Measurements from ENCODE around the gene WDR88. TPM values are rescaled to one million over a fixed set of nuclear protein-coding genes. Genes with fewer than 3 reads are reported as not detected.
"Not testable (repeated sequence)": the region's sequence is repeated elsewhere in the genome, so short reads cannot be mapped to it uniquely, and the experiment has no call there.

The WDR88 gene
- 1 to 10 TPM in 4 of 5 donors, under 1 TPM in 1; 0.94 to 1.7 (median 1.3) TPM for polyA plus RNA-seq (ENCODE audit: insufficient read depth in 1 of 5, insufficient read length in 5 of 5, low replicate concordance in 1 of 5)
- long read RNA-seq, donor 1 = 0 reads
- long read RNA-seq, donor 2 = 0 reads
- long read RNA-seq, donor 3, partial matches to known transcripts = 7 of 7 reads
- long read RNA-seq, donor 3, other reads (novel, unspliced or antisense) = 0 of 7 reads
- long read RNA-seq, donor 4 = 0 reads
- long read RNA-seq, donor 5 = 0 reads
- long read RNA-seq, donor 6 = 0 reads
- long read RNA-seq, donor 7 = 0 reads
- long read RNA-seq, donor 8 = 0 reads

DNA sequence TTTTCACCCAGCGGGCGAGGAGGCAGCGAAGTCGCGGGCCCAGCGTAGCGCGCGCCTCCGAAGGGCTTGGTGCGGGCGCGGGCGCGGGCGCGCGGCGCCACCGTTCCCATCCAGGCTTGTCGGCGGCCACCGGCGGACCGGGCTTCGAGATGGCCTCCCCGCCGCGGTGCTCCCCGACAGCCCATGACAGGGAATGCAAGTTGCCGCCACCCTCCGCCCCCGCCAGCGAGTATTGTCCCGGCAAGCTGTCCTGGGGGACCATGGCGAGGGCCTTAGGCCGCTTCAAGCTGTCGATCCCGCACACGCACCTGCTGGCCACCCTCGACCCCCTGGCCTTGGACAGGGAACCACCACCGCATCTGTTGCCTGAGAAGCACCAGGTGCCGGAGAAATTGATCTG is at the start of gene WDR88:
Gene WDR88, plus strand, starts transcription at position 94 of the 400 bp plus-strand sequence. Its CDS starts 56 bp downstream, at position 150.
- no peak for DNase-seq

DNA sequence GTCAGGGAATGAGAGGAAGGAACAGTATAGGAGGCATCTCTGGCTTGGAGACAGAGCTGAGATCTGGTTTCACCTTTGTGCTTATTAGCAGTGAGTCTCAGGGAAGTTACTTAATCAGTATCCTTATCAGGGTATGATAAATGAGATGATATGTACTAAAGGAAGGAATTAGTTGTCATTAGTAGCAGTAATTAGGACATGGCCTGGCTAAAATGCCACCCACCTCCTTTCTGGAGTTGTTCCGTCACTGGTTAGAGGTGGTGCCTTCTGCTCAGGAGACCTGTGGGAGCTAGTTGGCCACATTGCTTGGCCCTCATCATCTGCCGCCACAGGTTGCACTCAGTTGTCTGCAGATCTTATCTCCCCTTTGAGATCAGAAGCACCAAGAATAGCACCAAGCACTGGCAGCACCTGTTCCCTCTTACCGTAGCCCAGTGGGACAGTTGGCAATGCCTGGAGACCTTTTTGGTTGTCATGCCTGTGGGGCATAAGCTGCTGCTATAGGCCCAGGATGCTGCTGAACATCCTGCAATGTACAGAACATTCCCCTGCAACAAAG is 46.3 kb upstream of the WDR88 start:
- no peak for DNase-seq

- DNase-seq = no peak
Measured at GRCh38 chr19:33086955-33087354, 45.0 kb upstream of the WDR88 start.

GRCh38 chr19:33089010-33089409 is 42.9 kb upstream of the WDR88 start:
- DNase-seq = no peak

DNA sequence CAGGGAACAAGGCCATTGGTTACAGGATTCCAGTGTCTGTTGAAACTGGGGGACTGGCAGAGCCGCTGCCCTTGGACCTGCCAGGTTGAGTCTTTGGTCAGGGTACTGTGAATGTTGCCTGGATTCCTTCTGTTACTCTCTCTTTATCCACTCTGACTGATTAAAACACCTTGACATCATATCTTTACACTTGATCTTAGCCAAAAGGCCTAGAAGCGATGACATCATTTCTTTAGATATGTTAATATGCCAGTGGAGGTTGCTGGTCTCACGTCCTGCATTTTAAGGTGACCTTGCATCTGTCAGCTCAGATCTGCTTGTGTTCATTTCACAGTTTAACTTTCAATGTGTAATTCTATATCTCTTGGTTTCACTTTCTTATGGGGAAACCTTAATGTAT is 41.7 kb upstream of the WDR88 start:
- DNase-seq = no peak

GRCh38 chr19:33093420-33094210 is 38.3 kb upstream of the WDR88 start:
- DNase-seq = no peak

GRCh38 chr19:33094436-33095067 is 37.4 kb upstream of the WDR88 start:
- no peak for DNase-seq

DNA sequence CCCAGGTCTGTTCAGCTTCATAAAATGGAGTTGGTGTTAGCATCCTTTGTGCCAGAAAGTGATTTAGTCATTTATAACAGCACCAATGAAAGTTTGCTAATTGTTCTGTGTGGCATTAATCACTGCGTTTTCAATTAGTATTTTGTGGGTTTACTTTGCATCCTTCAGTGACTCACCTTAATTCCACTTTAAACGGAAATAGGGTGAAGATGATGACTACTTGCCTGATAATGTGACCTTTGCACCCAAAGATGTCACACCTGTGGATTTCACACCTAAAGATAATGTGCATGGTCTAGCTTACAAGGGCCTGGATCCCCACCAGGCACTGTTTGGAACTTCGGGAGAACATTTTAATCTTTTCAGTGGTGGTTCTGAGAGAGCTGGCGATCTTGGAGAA is 35.9 kb upstream of the WDR88 start:
- no peak for DNase-seq

DNA sequence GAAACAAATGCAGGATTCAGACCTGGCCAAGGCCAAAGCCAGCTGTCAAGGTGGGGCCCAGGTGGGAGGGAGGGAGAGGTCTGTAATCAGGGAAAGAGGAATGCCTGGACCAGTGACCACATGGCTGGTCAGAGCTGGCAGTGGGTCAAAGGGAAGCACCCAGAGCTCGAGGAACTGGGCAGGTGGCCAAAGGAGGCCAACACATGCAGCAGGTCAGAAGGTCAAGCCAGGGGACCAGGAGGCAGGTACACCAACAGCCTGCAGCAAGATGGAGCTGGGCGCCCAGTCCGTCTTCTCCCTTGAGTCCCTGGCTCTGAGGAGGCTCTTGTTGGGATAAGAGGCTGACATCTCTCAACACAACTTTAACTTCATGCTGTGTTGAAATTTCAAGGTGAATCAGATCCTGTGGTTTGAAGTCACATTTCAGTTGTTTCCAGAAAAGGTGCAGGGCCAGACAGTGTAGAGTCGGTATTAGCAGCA is 33.8 kb upstream of the WDR88 start:
- no peak for DNase-seq

DNA sequence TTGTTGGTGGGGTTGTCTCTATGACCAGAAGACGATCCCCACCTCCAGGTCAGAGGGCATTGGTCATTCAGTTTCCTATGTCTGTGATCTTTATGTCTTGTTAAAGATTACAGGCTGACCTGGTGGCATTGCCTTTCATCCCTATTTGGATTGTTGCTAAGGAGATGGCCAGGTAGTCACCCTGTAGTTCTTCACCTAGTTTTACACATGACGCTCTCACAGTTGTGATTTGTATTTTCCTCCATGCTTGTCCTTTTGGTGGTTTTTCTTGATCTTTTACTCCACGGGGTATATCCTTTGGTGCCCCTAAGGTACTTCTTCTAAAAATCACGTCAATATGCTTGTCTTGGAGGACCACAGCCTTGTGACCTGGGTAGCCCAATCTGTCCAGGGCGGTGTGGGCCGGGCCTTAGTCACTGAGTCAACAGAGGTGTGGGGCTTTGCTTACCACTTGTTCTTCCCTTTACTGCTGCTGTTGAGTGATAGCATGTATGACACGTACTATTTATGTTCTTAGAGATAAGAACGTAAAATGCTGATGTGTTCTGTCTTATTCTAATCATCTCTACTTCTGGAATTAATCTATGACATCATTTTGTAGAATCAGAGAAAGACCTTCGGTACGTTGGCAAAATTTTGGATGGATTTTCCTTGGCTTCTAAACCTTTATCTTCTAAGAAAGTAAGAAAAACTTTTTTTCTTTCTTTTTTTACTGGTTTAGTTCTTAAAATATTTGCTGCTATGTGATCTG is 30.8 kb upstream of the WDR88 start:
- DNase-seq = no peak

- DNase-seq = no peak
Measured at GRCh38 chr19:33102893-33103292, 29.0 kb upstream of the WDR88 start.

DNA sequence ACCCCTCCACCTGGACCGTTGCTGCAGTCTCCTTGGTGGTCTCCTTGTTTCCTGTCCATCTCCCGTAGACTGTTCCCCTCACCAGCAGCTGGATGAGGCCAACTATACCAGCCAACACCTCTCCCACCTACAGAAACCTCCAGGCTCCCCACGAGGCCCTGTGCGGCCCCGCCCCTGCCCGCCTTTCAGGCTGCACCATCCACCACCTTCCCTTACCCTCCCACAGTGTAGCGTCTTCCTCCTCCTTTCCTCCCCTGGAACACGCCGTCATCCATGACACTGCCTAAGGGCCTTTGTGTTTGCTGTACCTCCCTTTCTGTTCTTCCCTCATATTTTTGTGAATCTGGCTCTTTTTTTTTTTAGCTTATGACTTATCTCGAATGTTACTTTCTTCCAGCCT is 23.8 kb upstream of the WDR88 start:
- DNase-seq = no peak

- DNase-seq = peak; percentile 20 to 26
Measured at GRCh38 chr19:33110137-33110910, 21.6 kb upstream of the WDR88 start.

DNA sequence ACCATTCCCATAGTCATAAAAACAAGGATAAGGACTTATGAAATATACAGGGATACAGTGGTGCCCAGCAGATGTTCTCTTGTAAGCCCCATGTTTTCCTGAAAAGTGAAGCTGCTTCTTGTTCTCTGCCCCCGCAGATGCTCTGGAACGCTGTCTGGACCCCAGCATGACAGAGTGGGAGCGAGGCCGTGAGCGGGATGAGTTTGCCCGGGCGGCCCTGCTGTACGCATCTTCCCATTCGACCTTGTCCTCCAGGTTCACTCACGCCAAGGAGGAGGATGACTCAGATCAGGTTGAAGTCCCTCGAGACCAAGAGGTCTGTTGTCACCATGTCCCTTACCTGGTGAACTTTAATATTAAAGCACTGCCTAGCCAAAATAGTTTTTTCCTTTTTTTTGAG is 20.3 kb upstream of the WDR88 start:
- no peak for DNase-seq

DNA sequence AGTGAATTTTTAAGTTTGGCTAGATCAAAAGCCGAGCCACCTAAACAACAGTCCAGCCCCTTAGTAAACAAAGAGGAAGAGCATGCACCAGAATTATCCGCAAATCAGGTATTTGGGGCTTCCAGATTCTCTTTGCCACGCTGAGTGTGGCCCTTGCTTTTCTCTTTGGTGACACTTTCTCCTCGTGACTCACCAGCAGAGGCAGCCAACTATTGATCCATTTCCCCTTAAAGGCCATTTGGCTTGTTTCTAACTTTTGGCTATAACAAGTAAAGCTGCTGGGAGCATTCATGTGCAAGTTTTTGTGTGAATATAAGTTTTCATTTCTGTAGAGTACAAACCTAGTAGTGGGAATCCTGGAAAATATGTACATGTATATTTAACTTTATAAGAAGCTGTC is 17.6 kb upstream of the WDR88 start:
- DNase-seq = no peak

DNA sequence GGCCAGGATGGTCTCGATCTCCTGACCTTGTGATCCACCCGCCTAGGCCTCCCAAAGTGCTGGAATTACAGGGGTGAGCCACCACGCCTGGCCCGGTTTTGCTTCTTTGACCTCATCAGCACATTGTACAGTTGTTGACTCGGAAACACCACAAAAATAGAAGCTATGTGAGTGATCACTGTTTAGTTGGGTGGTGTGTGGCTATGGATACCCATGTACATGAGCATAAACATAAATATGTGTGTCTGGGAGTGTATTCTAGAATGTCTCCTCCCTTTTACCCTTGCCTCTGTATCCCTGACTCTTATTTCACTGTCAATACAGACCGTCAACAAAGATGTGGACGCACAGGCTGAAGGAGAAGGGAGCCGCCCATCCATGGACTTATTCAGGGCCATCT is 14.4 kb upstream of the WDR88 start:
- DNase-seq = no peak

DNA sequence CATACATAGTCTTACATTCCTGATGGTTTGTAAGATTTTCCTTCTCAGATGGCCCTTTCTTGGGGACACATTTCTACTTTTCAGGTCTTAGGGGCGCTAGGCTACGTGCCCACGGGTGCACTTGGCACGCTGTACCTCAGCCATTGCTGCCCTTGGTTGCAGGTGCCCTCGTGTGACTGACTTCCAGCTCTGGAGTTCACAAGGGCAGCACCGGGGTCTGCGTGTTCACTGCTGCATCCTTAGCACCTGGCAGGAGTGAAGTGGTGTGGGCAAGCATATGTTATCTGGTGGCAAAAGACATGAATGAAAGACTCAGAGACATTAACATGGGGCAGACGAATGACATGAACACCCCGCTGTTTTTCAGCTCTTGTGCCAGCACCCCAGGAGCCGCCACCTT is 13.3 kb upstream of the WDR88 start:
- DNase-seq = no peak

GRCh38 chr19:33124207-33125098 is 7.5 kb upstream of the WDR88 start:
- DNase-seq = no peak

DNA sequence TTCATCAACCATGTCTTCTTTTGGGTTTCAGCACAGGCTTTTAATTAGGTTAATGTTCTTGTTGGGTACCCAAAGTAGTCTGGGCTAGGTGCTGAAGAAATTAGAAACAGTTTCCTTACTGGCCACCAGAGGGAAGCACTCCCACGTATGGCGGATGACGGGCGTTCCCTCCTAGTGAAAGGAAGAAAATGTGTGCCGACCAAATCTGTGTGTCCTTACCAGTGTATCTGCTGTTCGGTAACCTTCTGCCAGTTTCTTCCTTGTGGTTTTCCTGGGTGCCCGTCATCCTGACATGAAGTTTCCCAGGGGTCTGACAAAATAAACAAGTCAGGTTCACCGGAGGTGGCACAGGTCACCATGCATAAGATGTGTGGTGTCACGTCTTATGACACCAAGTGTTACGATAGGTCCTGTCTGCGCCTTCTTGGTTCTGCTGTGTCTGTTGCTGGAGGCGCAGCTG is 6.0 kb upstream of the WDR88 start:
- peak in 1 of 2 donors; percentile 28 for DNase-seq

DNA sequence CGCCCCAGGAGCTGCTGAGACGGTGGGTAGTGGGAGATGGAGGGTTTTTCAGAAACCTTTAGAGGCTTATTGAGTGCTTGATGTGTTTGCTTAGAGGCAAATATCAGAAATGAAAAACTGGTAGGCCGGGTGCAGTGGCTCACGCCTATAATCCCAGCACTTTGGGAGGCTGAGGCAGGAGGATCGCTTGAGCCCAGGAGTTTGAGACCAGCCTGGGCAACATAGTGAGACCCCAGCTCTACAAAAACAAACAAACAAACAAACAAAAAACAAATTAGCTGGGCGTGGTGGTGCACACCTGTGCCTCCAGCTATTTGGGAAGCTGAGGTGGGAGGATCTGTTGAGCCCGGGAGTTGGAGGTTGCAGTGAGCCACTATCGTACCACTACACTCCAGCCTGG is 5.2 kb upstream of the WDR88 start:
- DNase-seq = not testable (repeated sequence)

All from right lung (tissue), 10 donors.